Nephron (organoid): ENCODE measurements around the gene NTPCR.
A peak's percentile ranks its signal among the peaks of the same experiment; 100 is the strongest.

Source experiments
- H3K27ac Mint-ChIP-seq, 3 experiments: 2 replicates each; pipeline ENCODE4 v1.8.0; 2020; ENCODE audit warnings: mixed read lengths in 3 of 3, mild to moderate bottlenecking in 2 of 3, moderate library complexity in 1 of 3
- H3K27me3 Mint-ChIP-seq: 2 replicates; pipeline ENCODE4 v1.8.0; 2021; ENCODE audit warnings: low read depth, mild to moderate bottlenecking, moderate library complexity, mixed read lengths
- H3K36me3 Mint-ChIP-seq: 2 replicates; pipeline ENCODE4 v1.8.0; 2020; ENCODE audit warnings: low read depth, mixed read lengths
- H3K4me1 Mint-ChIP-seq: 2 replicates; pipeline ENCODE4 v1.8.0; 2020; ENCODE audit warnings: mixed read lengths
- H3K4me3 Mint-ChIP-seq, 3 experiments: 2 replicates each; pipeline ENCODE4 v1.8.0; 2020; ENCODE audit warnings: mild to moderate bottlenecking in 3 of 3, mixed read lengths in 3 of 3, moderate library complexity in 2 of 3
- H3K9me3 Mint-ChIP-seq: 2 replicates; pipeline ENCODE4 v1.8.0; 2020; ENCODE audit warnings: mixed read lengths
- TF ChIP-seq, protein P1 (sequence below), 3 experiments: fragments of 200-600 bp; sonication (generic); IDR thresholded peaks; one replicate each; pipeline ENCODE4 v1.5.0; 2021; ENCODE audit warnings: antibody characterized with exemption in 3 of 3; ENCODE audit not compliant: unreplicated experiment in 3 of 3

NTPCR gene

DNA sequence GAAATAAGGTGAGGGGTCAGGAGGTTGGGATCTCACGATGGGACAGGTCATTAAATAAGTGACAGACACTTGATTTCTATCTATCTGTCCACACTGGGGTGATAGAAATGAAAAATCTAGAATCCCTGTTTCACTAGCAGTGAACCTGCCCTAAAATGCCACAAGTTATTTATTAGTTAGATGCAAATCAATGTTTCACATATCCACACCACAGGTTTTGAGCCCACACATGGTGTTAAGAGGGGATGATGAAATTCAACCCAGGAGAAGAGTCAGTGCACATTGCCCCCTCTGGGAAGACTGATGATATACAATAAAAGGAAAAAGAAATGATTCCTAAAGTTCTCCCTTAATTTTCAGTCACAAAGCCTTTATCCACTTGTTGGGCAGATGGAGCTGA lies 10.1 kb upstream of the NTPCR start:
- TF ChIP-seq, protein P1, sequence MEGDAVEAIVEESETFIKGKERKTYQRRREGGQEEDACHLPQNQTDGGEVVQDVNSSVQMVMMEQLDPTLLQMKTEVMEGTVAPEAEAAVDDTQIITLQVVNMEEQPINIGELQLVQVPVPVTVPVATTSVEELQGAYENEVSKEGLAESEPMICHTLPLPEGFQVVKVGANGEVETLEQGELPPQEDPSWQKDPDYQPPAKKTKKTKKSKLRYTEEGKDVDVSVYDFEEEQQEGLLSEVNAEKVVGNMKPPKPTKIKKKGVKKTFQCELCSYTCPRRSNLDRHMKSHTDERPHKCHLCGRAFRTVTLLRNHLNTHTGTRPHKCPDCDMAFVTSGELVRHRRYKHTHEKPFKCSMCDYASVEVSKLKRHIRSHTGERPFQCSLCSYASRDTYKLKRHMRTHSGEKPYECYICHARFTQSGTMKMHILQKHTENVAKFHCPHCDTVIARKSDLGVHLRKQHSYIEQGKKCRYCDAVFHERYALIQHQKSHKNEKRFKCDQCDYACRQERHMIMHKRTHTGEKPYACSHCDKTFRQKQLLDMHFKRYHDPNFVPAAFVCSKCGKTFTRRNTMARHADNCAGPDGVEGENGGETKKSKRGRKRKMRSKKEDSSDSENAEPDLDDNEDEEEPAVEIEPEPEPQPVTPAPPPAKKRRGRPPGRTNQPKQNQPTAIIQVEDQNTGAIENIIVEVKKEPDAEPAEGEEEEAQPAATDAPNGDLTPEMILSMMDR (IDR thresholded peaks at IDR 0.05; ENCODE audit: unreplicated experiment in 3 of 3), result no peak
- H3K4me3 Mint-ChIP-seq, result no peak overlapping the region
- H3K4me1 Mint-ChIP-seq, result peaks cover 6% of the 10 kb centered on the region
- no peak overlapping the region for H3K27ac Mint-ChIP-seq
- H3K36me3 Mint-ChIP-seq, result no peaks in the 10 kb centered on the region
- H3K9me3 Mint-ChIP-seq, result no peaks in the 10 kb centered on the region
- peaks cover 10% of the 10 kb centered on the region for H3K27me3 Mint-ChIP-seq

DNA sequence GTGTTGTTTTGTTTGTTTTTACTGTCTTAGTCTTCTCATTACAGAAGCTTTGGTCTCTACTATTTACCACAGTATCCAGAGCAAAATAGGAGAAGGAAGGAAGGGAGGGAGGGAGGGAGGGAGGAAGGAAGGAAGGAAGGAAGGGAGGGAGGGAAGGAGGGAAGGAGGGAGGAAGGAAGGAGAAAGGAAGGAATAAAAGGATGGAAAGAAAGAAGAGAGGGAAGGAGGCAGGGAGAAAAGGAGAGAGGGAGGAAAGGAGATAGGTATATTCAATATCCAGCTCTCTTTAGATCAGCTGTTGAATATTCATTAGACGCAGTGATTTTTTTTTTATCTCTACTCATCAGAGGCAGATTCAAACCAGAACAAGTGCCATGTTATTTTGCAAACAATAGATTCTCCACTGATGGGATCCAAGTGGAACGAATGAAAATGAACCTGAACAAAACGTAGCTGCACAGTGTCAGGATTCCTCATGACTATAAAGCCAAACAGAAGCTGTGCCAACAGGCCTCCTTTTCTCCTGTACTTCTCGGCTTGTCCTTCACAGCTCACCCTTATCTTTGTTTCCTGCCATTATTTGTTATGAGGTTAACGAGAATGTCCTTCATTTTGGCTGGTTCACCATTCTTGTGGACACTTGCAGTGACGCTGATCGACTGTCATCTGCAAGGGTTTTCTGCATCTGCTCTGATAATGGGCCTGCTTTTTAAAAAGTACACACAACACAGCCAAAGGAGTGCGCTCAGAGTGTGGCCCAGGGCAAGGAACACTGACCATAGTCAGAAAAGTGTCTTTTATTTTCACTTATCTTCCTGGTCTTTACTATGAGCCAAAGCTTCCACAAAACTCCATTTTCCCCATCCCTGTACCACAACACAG lies 7.8 kb upstream of the NTPCR start:
- no peak overlapping the region for H3K27ac Mint-ChIP-seq
- H3K27me3 Mint-ChIP-seq, result no peaks in the 10 kb centered on the region
- no peaks in the 10 kb centered on the region for H3K9me3 Mint-ChIP-seq
- no peaks in the 10 kb centered on the region for H3K36me3 Mint-ChIP-seq
- H3K4me3 Mint-ChIP-seq, result no peak overlapping the region
- TF ChIP-seq, protein P1 (IDR thresholded peaks at IDR 0.05; ENCODE audit: unreplicated experiment in 3 of 3), result no peak
- H3K4me1 Mint-ChIP-seq, result peaks cover 6% of the 10 kb centered on the region

DNA sequence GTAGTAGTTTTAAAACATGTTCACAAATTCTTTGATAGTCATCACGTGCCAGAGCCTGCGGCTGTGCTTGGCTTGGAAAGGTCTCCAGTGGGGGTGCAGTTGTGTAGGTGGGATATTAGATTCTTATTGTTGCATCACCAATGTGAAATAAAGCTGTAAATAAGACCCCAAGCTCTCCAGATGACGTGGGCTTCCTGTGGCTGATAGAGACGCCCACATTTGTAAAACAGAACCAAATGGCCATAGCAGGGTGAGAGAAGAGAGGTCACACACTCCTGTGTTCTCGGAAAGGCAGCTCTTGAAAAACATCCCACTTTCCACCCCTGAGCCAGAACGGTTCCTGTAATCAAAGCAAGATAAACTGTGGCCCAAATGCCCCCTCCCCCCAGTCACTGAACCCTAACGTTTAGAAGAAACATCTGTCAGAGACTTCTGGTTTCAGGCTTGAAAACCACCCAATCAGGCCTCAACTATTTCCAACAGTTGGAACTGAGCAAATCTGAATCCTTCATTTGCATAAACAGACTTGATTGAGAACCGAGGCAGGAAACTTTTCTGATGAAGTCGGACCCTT lies 6.6 kb upstream of the NTPCR start:
- Mint-ChIP-seq H3K9me3 (no peaks in the 10 kb centered on the region), H3K27ac (peak overlapping the region; percentile 56 to 87 (median 82)), H3K4me3 (no peak overlapping the region), H3K36me3 (no peaks in the 10 kb centered on the region), H3K4me1 (peaks cover 6% of the 10 kb centered on the region), H3K27me3 (no peaks in the 10 kb centered on the region)
- TF ChIP-seq, protein P1 (IDR thresholded peaks at IDR 0.05; ENCODE audit: unreplicated experiment in 3 of 3), result no peak

DNA sequence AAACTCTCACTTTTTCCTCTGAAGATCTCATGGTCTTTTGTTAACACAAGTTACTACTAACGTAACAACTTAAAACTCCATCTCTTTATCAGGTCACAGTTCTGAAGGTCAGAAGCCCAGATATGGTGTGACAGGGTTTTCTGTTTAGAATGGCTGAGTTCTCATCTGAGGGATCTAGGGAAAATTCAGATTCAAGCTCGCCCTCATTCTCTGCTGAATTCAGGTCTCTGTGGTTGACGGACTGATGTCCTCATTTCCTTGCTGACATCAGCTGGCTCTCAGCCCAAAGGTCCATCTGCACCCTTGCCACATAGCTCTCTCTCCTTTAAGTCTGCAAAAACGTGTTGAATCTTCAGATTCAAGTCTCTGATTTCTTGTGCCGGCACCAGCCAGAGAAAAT lies 6.1 kb upstream of the NTPCR start:
- Mint-ChIP-seq H3K36me3 (no peaks in the 10 kb centered on the region), H3K4me1 (peaks cover 12% of the 10 kb centered on the region), H3K9me3 (no peaks in the 10 kb centered on the region), H3K27ac (peak overlapping the region in 1 of 3 experiments; percentile 23), H3K4me3 (no peak overlapping the region), H3K27me3 (no peaks in the 10 kb centered on the region)
- TF ChIP-seq, protein P1 (IDR thresholded peaks at IDR 0.05; ENCODE audit: unreplicated experiment in 3 of 3), result no peak

DNA sequence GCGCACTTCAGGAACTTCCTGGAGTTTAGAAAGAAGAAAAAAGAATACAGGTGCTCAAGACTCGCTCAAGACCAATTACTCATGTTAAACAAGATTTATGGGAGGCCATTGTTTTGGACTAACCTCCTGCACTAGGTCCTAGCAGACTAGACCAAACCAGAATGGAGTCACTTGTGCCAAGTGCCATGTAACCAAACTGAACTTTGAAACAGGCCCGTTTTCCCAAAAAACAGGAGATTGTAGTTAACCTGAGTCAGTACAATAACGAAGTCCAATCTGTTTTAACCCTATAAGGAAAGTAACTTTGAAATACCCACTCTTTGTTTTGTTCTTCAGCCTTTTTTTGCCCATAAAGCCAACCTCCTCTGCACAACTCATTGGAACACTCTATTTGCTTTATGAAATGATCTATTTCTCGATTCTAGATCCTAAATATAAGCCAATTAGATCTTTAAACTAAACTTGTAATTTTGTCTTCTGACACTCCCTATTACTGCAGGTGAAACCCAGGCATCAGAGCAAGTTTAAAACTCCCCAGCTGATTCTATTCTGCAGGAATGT lies 695 bp upstream of the NTPCR start:
- Mint-ChIP-seq H3K4me3 (peak overlapping the region; percentile 97 to 99 (median 98)), H3K36me3 (peaks cover 3% of the 10 kb centered on the region), H3K4me1 (peaks cover 47% of the 10 kb centered on the region), H3K9me3 (no peaks in the 10 kb centered on the region), H3K27me3 (no peaks in the 10 kb centered on the region), H3K27ac (peak overlapping the region; percentile 96 to 99 (median 99))
- TF ChIP-seq, protein P1 (IDR thresholded peaks at IDR 0.05; ENCODE audit: unreplicated experiment in 3 of 3), result no peak
